Measurements from ENCODE around the gene SEMA3A.

SEMA3A gene

DNA sequence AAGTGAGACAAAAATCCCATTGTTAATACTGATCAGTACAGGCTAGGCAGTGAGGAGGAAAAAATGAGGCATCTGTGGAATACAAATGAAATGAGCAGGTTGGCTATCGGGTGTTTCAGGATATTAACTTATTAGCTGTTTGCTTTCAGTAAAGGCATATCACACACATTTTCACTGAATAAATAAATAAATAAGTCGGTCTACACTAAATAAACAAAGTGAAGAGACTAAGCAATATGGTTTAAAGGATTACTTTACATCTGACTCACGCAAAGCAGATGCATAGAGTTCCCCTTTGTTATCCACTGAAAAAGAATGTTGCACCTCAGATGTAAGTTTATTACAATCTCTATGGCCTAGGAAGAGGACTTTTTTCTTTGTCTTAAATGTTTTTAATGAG is 6.3 kb upstream of the SEMA3A start:
- DNase-seq (ENCODE audit: low read depth, low spot score) = no peak
- no CpG with 5 or more reads among the region's 3 CpGs for WGBS (ENCODE audit: insufficient coverage, insufficient read length)
- no peaks in the 10 kb centered on the region for H3K36me3 ChIP-seq (ENCODE audit: control insufficient read depth, insufficient read depth, low read length)
- no peaks in the 10 kb centered on the region for H3K27me3 ChIP-seq (ENCODE audit: control insufficient read depth, insufficient read depth, low read length)
- no peak overlapping the region for H3K4me3 ChIP-seq (ENCODE audit: low read length)
- H3K9me3 ChIP-seq (ENCODE audit: control insufficient read depth, insufficient read depth, low read length) = no peaks in the 10 kb centered on the region
- no peaks in the 10 kb centered on the region for H3K4me1 ChIP-seq (ENCODE audit: control insufficient read depth, insufficient read depth, low read length)
- H3K27ac ChIP-seq (ENCODE audit: low read length) = no peak overlapping the region

GRCh38 chr7:84199216-84199615 is 4.6 kb upstream of the SEMA3A start:
- no peak overlapping the region for H3K4me3 ChIP-seq (ENCODE audit: low read length)
- no peaks in the 10 kb centered on the region for H3K4me1 ChIP-seq (ENCODE audit: control insufficient read depth, insufficient read depth, low read length)
- H3K27ac ChIP-seq (ENCODE audit: low read length) = no peak overlapping the region
- no peaks in the 10 kb centered on the region for H3K36me3 ChIP-seq (ENCODE audit: control insufficient read depth, insufficient read depth, low read length)
- no peak for DNase-seq (ENCODE audit: low read depth, low spot score)
- no CpG with 5 or more reads among the region's 2 CpGs for WGBS (ENCODE audit: insufficient coverage, insufficient read length)
- H3K9me3 ChIP-seq (ENCODE audit: control insufficient read depth, insufficient read depth, low read length) = no peaks in the 10 kb centered on the region
- H3K27me3 ChIP-seq (ENCODE audit: control insufficient read depth, insufficient read depth, low read length) = no peaks in the 10 kb centered on the region

DNA sequence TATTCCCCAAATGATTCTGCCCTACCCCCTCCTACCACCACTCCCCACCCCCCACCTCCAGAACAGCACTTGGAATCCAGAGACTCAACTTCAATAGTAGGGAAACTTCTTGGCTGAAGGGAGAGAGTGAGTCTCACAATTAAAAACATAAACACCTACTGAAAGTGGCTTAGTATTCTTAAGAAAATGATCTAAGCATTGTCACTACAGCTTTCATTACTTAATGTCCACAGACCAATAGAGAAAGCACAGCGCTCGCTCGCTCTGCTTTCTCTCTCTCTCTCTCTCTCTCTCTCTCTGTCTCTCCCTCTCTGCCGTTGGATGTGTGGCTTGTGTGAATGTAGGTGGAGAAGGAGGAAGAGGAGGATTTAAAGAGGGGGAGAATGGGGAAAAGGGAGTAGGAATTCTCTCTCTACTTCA is 1.5 kb upstream of the SEMA3A start:
- Histone ChIP-seq H3K36me3 (ENCODE audit: control insufficient read depth, insufficient read depth, low read length) (no peaks in the 10 kb centered on the region), H3K4me3 (ENCODE audit: low read length) (no peak overlapping the region), H3K27ac (ENCODE audit: low read length) (no peak overlapping the region), H3K27me3 (ENCODE audit: control insufficient read depth, insufficient read depth, low read length) (no peaks in the 10 kb centered on the region), H3K4me1 (ENCODE audit: control insufficient read depth, insufficient read depth, low read length) (no peaks in the 10 kb centered on the region), H3K9me3 (ENCODE audit: control insufficient read depth, insufficient read depth, low read length) (no peaks in the 10 kb centered on the region)
- no peak for DNase-seq (ENCODE audit: low read depth, low spot score)
- WGBS (ENCODE audit: insufficient coverage, insufficient read length) = no CpG with 5 or more reads among the region's 4 CpGs

- Histone ChIP-seq H3K27ac (ENCODE audit: low read length) (no peak overlapping the region), H3K4me3 (ENCODE audit: low read length) (no peak overlapping the region; the same call in 1 of the 2 replicates), H3K36me3 (ENCODE audit: control insufficient read depth, insufficient read depth, low read length) (no peaks in the 10 kb centered on the region), H3K9me3 (ENCODE audit: control insufficient read depth, insufficient read depth, low read length) (no peaks in the 10 kb centered on the region), H3K27me3 (ENCODE audit: control insufficient read depth, insufficient read depth, low read length) (no peaks in the 10 kb centered on the region), H3K4me1 (ENCODE audit: control insufficient read depth, insufficient read depth, low read length) (no peaks in the 10 kb centered on the region)
- no CpG with 5 or more reads among the region's 6 CpGs for WGBS (ENCODE audit: insufficient coverage, insufficient read length)
- no peak for DNase-seq (ENCODE audit: low read depth, low spot score)
Observed at GRCh38 chr7:84195295-84196060, 889 bp upstream of the SEMA3A start.

GRCh38 chr7:84193747-84194146 is 842 bp downstream of the SEMA3A start:
- Histone ChIP-seq H3K4me3 (ENCODE audit: low read length) (peak overlapping the region; percentile 35; the same call in 1 of the 2 replicates), H3K4me1 (ENCODE audit: control insufficient read depth, insufficient read depth, low read length) (no peaks in the 10 kb centered on the region), H3K27ac (ENCODE audit: low read length) (no peak overlapping the region), H3K36me3 (ENCODE audit: control insufficient read depth, insufficient read depth, low read length) (no peaks in the 10 kb centered on the region), H3K9me3 (ENCODE audit: control insufficient read depth, insufficient read depth, low read length) (no peaks in the 10 kb centered on the region), H3K27me3 (ENCODE audit: control insufficient read depth, insufficient read depth, low read length) (no peaks in the 10 kb centered on the region)
- no CpG with 5 or more reads among the region's 1 CpG for WGBS (ENCODE audit: insufficient coverage, insufficient read length)
- DNase-seq (ENCODE audit: low read depth, low spot score) = no peak

DNA sequence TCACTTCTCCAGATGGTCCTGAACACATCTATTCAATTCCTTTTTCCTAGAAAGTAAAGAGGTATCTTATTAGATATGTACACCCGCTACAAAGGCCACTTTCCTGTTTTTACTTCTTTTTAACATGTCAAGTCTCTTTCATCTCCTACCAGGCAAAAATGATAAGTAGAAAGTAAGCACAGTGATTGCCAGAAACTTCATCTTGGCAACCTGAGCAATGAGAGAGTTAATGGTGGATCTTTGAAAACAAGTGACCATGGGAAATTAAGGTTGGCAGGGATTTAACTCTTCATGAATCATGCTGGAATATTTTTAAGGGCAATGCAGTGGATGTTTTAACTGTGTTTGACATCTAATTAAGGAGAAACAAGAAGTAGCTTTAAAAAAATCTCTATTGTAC is 2.7 kb downstream of the SEMA3A start:
- Histone ChIP-seq H3K4me1 (ENCODE audit: control insufficient read depth, insufficient read depth, low read length) (no peaks in the 10 kb centered on the region), H3K4me3 (ENCODE audit: low read length) (no peak overlapping the region)
- no CpG with 5 or more reads among the region's 1 CpG for WGBS (ENCODE audit: insufficient coverage, insufficient read length)

DNA sequence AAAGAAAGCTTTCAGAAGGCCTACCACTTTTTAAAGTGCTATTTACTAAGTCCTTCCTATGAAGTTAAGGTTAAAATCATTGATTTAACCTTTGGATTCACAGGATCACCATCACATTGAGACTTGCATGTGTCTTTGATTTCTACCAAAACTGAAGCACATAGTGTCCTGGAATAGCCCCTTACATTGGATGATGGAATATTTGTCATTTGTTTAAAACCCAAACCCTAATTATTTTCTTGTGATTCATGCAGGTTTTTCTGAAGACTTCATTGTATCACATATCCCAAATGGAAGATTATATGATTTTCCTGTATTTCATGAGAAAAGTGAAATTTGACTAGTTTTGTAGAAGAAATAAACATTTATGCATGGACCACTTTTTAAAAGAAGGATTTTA is 3.3 kb downstream of the SEMA3A start:
- Histone ChIP-seq H3K36me3 (ENCODE audit: control insufficient read depth, insufficient read depth, low read length) (no peaks in the 10 kb centered on the region), H3K27ac (ENCODE audit: low read length) (no peak overlapping the region), H3K4me3 (ENCODE audit: low read length) (no peak overlapping the region), H3K9me3 (ENCODE audit: control insufficient read depth, insufficient read depth, low read length) (no peaks in the 10 kb centered on the region), H3K27me3 (ENCODE audit: control insufficient read depth, insufficient read depth, low read length) (no peaks in the 10 kb centered on the region), H3K4me1 (ENCODE audit: control insufficient read depth, insufficient read depth, low read length) (no peaks in the 10 kb centered on the region)
- DNase-seq (ENCODE audit: low read depth, low spot score) = no peak

More for the DNA sequence above, 2.7 kb downstream of the SEMA3A start:
- Histone ChIP-seq H3K27me3 (ENCODE audit: control insufficient read depth, insufficient read depth, low read length) (no peaks in the 10 kb centered on the region), H3K36me3 (ENCODE audit: control insufficient read depth, insufficient read depth, low read length) (no peaks in the 10 kb centered on the region), H3K27ac (ENCODE audit: low read length) (no peak overlapping the region), H3K9me3 (ENCODE audit: control insufficient read depth, insufficient read depth, low read length) (no peaks in the 10 kb centered on the region)
- DNase-seq (ENCODE audit: low read depth, low spot score) = no peak

- no peak for DNase-seq (ENCODE audit: low read depth, low spot score)
- no peaks in the 10 kb centered on the region for H3K36me3 ChIP-seq (ENCODE audit: control insufficient read depth, insufficient read depth, low read length)
- H3K9me3 ChIP-seq (ENCODE audit: control insufficient read depth, insufficient read depth, low read length) = no peaks in the 10 kb centered on the region
- no peaks in the 10 kb centered on the region for H3K4me1 ChIP-seq (ENCODE audit: control insufficient read depth, insufficient read depth, low read length)
- H3K27me3 ChIP-seq (ENCODE audit: control insufficient read depth, insufficient read depth, low read length) = no peaks in the 10 kb centered on the region
- no peak overlapping the region for H3K27ac ChIP-seq (ENCODE audit: low read length)
- no peak overlapping the region for H3K4me3 ChIP-seq (ENCODE audit: low read length)
- no CpG with 5 or more reads among the region's 1 CpG for WGBS (ENCODE audit: insufficient coverage, insufficient read length)
Observed at GRCh38 chr7:84190016-84190705, 4.4 kb downstream of the SEMA3A start.

GRCh38 chr7:84188786-84189405 is 5.7 kb downstream of the SEMA3A start:
- DNase-seq (ENCODE audit: low read depth, low spot score) = no peak
- H3K27me3 ChIP-seq (ENCODE audit: control insufficient read depth, insufficient read depth, low read length) = no peaks in the 10 kb centered on the region
- no peak overlapping the region for H3K4me3 ChIP-seq (ENCODE audit: low read length)
- no peak overlapping the region for H3K27ac ChIP-seq (ENCODE audit: low read length)
- H3K36me3 ChIP-seq (ENCODE audit: control insufficient read depth, insufficient read depth, low read length) = no peaks in the 10 kb centered on the region
- no peaks in the 10 kb centered on the region for H3K9me3 ChIP-seq (ENCODE audit: control insufficient read depth, insufficient read depth, low read length)
- H3K4me1 ChIP-seq (ENCODE audit: control insufficient read depth, insufficient read depth, low read length) = 0 out of 2 replicates have a peak, but pooled peaks cover 1% of the 10 kb centered on the region

DNA sequence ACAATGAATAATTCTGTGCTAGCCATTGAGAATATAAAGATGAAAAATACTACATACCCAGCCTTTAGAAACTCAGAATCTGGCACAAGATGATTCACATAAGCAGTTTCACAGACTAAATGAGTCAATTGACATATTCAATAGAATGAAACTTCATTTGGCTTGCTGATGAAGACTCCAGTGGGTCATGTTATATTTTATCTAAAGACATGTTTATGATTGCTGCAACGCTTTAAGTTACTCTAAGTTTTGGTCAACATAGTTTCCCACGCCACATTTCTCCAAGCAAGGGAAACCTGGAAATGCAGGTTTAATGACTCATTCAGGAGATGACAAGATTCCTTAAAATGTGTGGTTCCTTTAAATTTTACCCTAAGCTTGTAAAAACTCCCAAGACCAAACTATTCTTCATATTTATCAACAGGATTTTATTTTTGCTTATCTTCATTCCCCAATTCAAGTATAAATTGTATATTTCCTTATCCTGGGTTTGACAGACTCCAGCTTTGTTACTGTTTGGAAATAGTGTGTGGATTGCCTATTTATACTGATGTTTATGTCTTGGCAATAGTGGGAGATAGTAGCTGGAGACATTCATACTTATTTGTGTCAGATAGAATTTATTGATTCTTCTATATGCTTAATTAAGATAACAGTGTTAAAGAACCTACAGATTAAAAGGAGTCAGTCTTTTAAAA is 6.6 kb downstream of the SEMA3A start:
- Histone ChIP-seq H3K27ac (ENCODE audit: low read length) (no peak overlapping the region), H3K36me3 (ENCODE audit: control insufficient read depth, insufficient read depth, low read length) (no peaks in the 10 kb centered on the region), H3K27me3 (ENCODE audit: control insufficient read depth, insufficient read depth, low read length) (no peaks in the 10 kb centered on the region), H3K4me1 (ENCODE audit: control insufficient read depth, insufficient read depth, low read length) (0 out of 2 replicates have a peak, but pooled peaks cover 1% of the 10 kb centered on the region), H3K9me3 (ENCODE audit: control insufficient read depth, insufficient read depth, low read length) (no peaks in the 10 kb centered on the region), H3K4me3 (ENCODE audit: low read length) (no peak overlapping the region)
- no CpG with 5 or more reads among the region's 2 CpGs for WGBS (ENCODE audit: insufficient coverage, insufficient read length)
- no peak for DNase-seq (ENCODE audit: low read depth, low spot score)

Data from iPS DF 6.9 (cell line).